Measurements from ENCODE around the gene LRRC25.
A peak's percentile ranks its signal among the peaks of the same experiment; 100 is the strongest.
"Not testable (repeated sequence)": the region's sequence is repeated elsewhere in the genome, so short reads cannot be mapped to it uniquely, and the experiment has no call there.

LRRC25 gene

GRCh38 chr19:18373892-18374629 lies 23.4 kb downstream of the LRRC25 start:
- peak; percentile 69 for DNase-seq

GRCh38 chr19:18373407-18373891 lies 24.0 kb downstream of the LRRC25 start:
- DNase-seq = no peak

- DNase-seq = no peak
These were observed 28.8 kb downstream of the LRRC25 start for GRCh38 chr19:18368504-18369222.

GRCh38 chr19:18366021-18366435 lies 31.4 kb downstream of the LRRC25 start:
- no peak for DNase-seq

- no peak for DNase-seq
These were observed 32.4 kb downstream of the LRRC25 start for GRCh38 chr19:18364826-18365528.

- DNase-seq = not testable (repeated sequence)
These were observed 33.1 kb downstream of the LRRC25 start for GRCh38 chr19:18364277-18364825.

- DNase-seq = no peak
These were observed 33.6 kb downstream of the LRRC25 start for GRCh38 chr19:18363787-18364186.

GRCh38 chr19:18362934-18363542 lies 34.4 kb downstream of the LRRC25 start:
- no peak for DNase-seq

- no peak for DNase-seq
These were observed 35.8 kb downstream of the LRRC25 start for GRCh38 chr19:18361646-18362045.

GRCh38 chr19:18357041-18357440 lies 40.4 kb downstream of the LRRC25 start:
- no peak for DNase-seq

- peak; percentile 28 for DNase-seq
These were observed 42.7 kb downstream of the LRRC25 start for GRCh38 chr19:18354743-18355142.

- DNase-seq = no peak
These were observed 43.9 kb downstream of the LRRC25 start for GRCh38 chr19:18353378-18354005.

GRCh38 chr19:18351544-18351943 lies 45.9 kb downstream of the LRRC25 start:
- no peak for DNase-seq

GRCh38 chr19:18350490-18350889 lies 46.9 kb downstream of the LRRC25 start:
- no peak for DNase-seq

GRCh38 chr19:18349524-18350128 lies 47.8 kb downstream of the LRRC25 start:
- DNase-seq = peak; percentile 31

- not testable (repeated sequence) for DNase-seq
These were observed 48.5 kb downstream of the LRRC25 start for GRCh38 chr19:18348818-18349339.

- no peak for DNase-seq
These were observed 49.3 kb downstream of the LRRC25 start for GRCh38 chr19:18348171-18348570.

- no peak for DNase-seq
These were observed 51.3 kb downstream of the LRRC25 start for GRCh38 chr19:18346091-18346490.

GRCh38 chr19:18345296-18345695 lies 52.1 kb downstream of the LRRC25 start:
- no peak for DNase-seq

GRCh38 chr19:18344582-18344950 lies 52.9 kb downstream of the LRRC25 start:
- no peak for DNase-seq

- no peak for DNase-seq
These were observed 55.3 kb downstream of the LRRC25 start for GRCh38 chr19:18342090-18342632.

Data from NCI-H2171 (cell line).